Hypothalamus (tissue), 51 donors: Measurements from ENCODE around the gene MYL4.
"Not testable (repeated sequence)": the region's sequence is repeated elsewhere in the genome, so short reads cannot be mapped to it uniquely, and the experiment has no call there.

Experiments
- DNase-seq, 51 donors: peaks; one replicate each; lab custom pipeline; 2025; lab: John Stamatoyannopoulos, UW

The MYL4 gene

GRCh38 chr17:47268964-47269363 lies 59.8 kb downstream of the MYL4 start:
- not testable (repeated sequence) for DNase-seq

- not testable (repeated sequence) for DNase-seq
Observed at GRCh38 chr17:47269561-47270280, 60.6 kb downstream of the MYL4 start.

DNA sequence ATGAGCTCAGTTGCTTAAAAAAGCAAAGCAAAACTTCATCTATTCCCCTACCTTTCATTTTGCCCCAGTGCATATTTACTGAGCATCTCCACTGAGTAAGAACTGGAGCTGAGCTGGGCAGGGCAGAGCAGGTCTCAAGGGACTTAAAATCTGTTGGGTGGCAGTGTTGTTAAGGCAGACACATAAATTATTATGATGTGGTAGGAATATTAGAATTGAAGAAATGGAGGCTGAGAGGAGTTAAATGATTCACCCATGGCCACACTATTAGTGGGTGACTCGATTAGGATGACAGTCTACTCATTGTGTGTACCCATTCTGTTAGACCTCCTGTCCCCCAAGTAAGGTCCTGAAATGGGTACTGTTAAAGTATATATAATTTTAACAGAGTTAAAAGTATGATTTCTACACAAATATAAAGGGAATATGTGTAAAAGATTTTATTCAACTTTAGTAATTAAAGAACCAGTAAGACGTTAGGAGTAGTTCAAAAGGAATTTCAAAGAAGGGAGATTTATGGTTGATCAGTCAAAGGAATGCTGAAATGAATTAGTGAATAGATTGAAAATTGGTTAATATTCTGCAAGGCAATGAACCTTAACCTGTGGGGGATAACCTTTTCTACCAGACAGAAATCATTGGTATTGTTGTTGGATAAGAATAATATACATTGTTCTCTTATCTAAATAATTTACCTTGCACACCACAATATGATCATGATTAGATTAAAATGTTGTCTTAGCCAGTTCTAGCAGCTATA lies 62.0 kb downstream of the MYL4 start:
- no peak for DNase-seq

GRCh38 chr17:47272491-47272890 lies 63.3 kb downstream of the MYL4 start:
- DNase-seq, result no peak

GRCh38 chr17:47273245-47273644 lies 64.1 kb downstream of the MYL4 start:
- DNase-seq, result no peak
